Measurements from ENCODE around the gene CEP170B. TPM values are rescaled to one million over a fixed set of nuclear protein-coding genes. Genes with fewer than 3 reads are reported as not detected.

The CEP170B gene
- total RNA-seq, 1 donor from 2014 or later = 1.6 TPM

DNA sequence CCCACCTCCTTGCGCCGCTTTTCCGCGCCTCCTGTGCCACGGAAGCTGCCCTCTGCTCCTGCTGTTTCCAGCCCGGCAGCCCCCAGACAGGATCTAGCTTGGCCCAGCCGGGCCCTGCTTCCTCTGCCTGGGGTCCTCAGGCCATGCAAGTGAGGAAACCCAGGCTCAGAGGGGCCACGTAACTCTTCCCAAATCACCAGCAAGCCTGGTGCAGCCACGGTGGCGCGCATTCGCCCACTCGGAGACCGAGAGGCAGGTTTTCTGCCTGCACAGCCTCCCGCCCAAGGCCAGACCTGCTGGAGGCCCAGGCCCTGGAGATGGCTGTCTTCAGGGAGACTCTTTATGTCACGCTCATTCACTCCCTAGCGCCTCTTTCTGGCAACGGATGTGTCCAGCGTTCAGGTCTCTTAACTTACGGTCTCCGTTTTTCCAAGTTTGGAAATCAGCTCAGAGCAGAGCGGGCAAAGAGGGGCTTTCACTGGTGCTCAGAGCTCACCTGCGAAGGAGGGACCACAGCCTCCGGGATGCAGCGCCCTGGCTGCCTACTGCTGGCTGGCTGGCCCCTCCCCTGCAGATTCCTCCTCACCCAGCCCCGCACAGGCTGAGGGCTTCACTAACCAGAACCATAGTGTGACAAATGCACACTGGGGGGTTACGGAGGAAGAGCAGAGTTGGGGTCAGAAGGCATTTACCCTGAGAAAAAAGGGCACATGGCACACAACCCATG, 20.6 kb upstream of the CEP170B start:
- CTCF ChIA-PET = no interaction called here
- no peak overlapping the region for H3K4me3 Mint-ChIP-seq
- no peaks in the 10 kb centered on the region for H3K9me3 Mint-ChIP-seq
- no peaks in the 10 kb centered on the region for H3K36me3 Mint-ChIP-seq (ENCODE audit: low read depth)
- H3K27me3 Mint-ChIP-seq = peaks cover 58% of the 10 kb centered on the region
- TF ChIP-seq, protein P1, sequence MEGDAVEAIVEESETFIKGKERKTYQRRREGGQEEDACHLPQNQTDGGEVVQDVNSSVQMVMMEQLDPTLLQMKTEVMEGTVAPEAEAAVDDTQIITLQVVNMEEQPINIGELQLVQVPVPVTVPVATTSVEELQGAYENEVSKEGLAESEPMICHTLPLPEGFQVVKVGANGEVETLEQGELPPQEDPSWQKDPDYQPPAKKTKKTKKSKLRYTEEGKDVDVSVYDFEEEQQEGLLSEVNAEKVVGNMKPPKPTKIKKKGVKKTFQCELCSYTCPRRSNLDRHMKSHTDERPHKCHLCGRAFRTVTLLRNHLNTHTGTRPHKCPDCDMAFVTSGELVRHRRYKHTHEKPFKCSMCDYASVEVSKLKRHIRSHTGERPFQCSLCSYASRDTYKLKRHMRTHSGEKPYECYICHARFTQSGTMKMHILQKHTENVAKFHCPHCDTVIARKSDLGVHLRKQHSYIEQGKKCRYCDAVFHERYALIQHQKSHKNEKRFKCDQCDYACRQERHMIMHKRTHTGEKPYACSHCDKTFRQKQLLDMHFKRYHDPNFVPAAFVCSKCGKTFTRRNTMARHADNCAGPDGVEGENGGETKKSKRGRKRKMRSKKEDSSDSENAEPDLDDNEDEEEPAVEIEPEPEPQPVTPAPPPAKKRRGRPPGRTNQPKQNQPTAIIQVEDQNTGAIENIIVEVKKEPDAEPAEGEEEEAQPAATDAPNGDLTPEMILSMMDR (IDR thresholded peaks at IDR 0.05) = no peak
- no peak for ATAC-seq (ENCODE audit: low read depth)
- intact Hi-C loops (cut with micrococcal nuclease) = no loop called here
- POLR2A ChIA-PET = no interaction called here
- no peak for DNase-seq
- peaks cover 3% of the 10 kb centered on the region for H3K4me1 Mint-ChIP-seq
- H3K27ac Mint-ChIP-seq = no peak overlapping the region

DNA sequence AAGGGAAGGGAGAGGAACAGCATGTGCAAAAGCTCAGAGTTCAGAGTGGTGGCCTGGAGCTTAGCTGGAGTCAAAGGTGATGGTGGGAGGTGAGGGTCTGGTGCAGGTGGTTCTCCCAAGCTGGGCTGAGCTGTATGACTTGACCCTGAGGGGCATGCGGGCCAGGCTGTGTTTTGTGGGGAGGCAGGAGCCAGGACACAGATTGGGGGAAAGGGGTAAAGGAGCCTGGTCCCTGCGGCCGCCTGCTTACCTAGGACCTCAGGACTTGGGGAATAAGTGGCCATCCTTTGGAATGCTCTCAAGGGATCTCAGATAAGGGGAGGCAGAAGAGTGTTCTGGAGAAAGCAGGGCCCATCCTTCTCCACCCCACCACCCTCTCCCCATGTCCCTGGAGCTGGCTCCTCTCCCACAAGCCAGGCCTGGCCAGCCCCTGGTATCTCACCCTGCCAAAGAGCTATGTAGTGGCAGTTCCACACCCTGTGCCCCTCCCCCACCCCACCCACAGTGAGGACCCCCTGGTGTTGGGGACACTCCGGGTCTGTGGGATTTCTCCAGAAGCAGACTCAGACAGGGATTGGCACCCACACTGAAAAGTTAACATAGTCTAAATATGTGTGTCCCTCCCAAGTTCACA, 19.9 kb upstream of the CEP170B start:
- Mint-ChIP-seq H3K4me1 (peaks cover 3% of the 10 kb centered on the region), H3K27me3 (peaks cover 60% of the 10 kb centered on the region), H3K36me3 (ENCODE audit: low read depth) (no peaks in the 10 kb centered on the region), H3K4me3 (no peak overlapping the region), H3K27ac (no peak overlapping the region), H3K9me3 (no peaks in the 10 kb centered on the region)
- TF ChIP-seq, protein P1 (IDR thresholded peaks at IDR 0.05) = no peak
- ChIA-PET POLR2A (no interaction called here), CTCF (no interaction called here)
- ATAC-seq (ENCODE audit: low read depth) (no peak), DNase-seq (no peak)
- intact Hi-C loops (cut with micrococcal nuclease) = no loop called here

DNA sequence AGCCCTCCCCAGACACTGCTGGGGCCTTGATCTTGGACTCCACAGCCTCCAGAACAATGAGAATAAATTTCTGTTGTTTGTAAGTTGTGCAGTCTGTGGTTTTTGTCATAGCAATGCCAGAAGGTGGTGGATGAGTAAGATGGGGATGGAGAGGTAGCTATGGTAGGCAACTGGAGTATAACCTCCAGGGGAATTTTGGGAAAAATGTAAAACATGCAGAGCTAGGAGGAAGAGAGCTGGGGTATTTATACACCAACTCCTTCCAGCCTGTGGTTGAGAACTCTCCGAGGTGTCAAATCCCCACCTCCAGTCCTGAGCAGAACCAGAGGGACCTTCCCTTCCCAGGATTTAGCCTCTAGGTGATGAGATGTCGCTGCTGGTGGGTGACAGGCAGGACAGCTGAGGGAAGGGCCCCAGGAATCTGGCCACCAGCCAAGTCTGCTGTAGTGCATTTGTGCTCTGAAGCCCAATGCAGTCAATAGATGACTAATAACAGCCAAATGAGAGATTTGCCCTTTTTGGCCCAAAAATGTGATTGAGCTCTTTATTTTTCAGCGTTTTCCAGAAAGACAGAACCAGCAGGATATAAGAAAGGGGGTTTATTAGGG, 19.1 kb upstream of the CEP170B start:
- intact Hi-C loops (cut with micrococcal nuclease) = no loop called here
- TF ChIP-seq, protein P1 (IDR thresholded peaks at IDR 0.05) = no peak
- Mint-ChIP-seq H3K27ac (no peak overlapping the region), H3K9me3 (no peaks in the 10 kb centered on the region), H3K27me3 (peaks cover 59% of the 10 kb centered on the region), H3K4me1 (peaks cover 3% of the 10 kb centered on the region), H3K36me3 (ENCODE audit: low read depth) (no peaks in the 10 kb centered on the region), H3K4me3 (no peak overlapping the region)
- DNase-seq = no peak
- ATAC-seq (ENCODE audit: low read depth) = no peak
- POLR2A ChIA-PET = no interaction called here
- CTCF ChIA-PET = no interaction called here

DNA sequence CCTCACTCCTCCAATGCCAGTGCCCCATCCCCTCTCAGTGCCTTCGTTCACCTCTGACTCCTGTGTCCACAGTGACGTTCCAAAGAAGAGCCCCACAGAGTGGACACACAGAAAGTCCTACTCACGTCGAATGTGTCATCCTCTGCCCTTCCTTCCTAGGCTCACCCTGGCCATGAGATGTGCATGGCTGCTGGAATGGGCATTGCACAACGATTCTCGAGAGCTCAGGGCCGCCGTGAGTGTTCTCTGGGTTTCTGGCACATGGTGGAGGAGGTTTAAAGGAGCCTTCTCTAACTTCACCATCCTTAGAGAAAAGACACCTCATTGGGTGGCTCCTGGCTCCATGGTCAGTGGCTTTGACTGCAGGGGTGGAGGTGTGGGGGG, 12.8 kb upstream of the CEP170B start:
- Mint-ChIP-seq H3K27ac (no peak overlapping the region), H3K4me1 (no peaks in the 10 kb centered on the region), H3K36me3 (ENCODE audit: low read depth) (no peaks in the 10 kb centered on the region), H3K9me3 (no peaks in the 10 kb centered on the region), H3K4me3 (no peak overlapping the region), H3K27me3 (peaks cover 20% of the 10 kb centered on the region)
- ChIA-PET POLR2A (no interaction called here), CTCF (no interaction called here)
- TF ChIP-seq, protein P1 (IDR thresholded peaks at IDR 0.05) = no peak
- no peak for ATAC-seq (ENCODE audit: low read depth)
- intact Hi-C loops (cut with micrococcal nuclease) = no loop called here
- no peak for DNase-seq

DNA sequence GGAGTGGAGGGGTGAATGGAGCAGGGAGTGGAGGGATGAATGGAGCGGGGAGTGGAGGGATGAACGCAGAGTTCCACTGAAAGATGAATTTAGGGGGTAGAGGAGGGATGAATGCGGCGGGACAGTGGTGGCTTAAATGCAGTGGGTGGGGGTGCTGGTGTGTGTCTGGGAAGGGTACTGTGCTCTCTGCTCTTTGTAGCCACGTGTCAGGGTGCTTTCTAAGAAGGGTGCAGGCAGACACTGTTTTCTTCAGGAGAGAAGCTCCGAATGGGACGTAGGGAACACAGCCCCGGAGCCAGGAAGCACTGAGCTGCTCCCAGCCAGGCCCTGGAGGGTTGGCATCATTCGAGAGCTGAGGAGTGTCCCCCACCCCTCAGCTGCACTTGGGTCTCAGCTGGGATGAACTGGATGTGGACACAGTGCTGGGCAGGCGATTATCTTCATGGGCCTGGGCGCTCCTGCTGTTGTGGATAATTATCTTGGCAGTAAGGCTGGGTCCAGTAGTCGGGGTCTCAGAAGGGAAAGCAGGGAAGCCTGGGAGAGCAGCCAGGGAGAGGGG, 9.5 kb upstream of the CEP170B start:
- no peak overlapping the region for H3K4me3 Mint-ChIP-seq

More for the DNA sequence above, 9.5 kb upstream of the CEP170B start:
- DNase-seq (no peak), ATAC-seq (ENCODE audit: low read depth) (no peak)
- intact Hi-C loops (cut with micrococcal nuclease) = no loop called here
- ChIA-PET POLR2A (no interaction called here), CTCF (no interaction called here)
- H3K27me3 Mint-ChIP-seq = peaks cover 9% of the 10 kb centered on the region
- TF ChIP-seq, protein P1 (IDR thresholded peaks at IDR 0.05) = no peak
- no peak overlapping the region for H3K27ac Mint-ChIP-seq
- H3K9me3 Mint-ChIP-seq = no peaks in the 10 kb centered on the region
- no peaks in the 10 kb centered on the region for H3K36me3 Mint-ChIP-seq (ENCODE audit: low read depth)
- H3K4me1 Mint-ChIP-seq = no peaks in the 10 kb centered on the region
